GM23338 (cell line): ENCODE data around the gene WDR5B. TPM values are rescaled to one million over a fixed set of nuclear protein-coding genes. Genes with fewer than 3 reads are reported as not detected.

ENCODE experiments used
- ATAC-seq: fragments of 200-7000 bp; cut with Tn5 transposase; 3 replicates; pipeline ENCODE4 v1.9.1; 2020
- DNase-seq: peaks from one replicate; pipeline ENCODE4 v3.0.0-alpha.2; 2015; ENCODE audit warnings: low spot score
- H2AFZ ChIP-seq: fragments of 200-600 bp; sonication (generic); 2 replicates; pipeline ENCODE4 v1.8.0; 2016; ENCODE audit warnings: antibody characterized with exemption, mild to moderate bottlenecking, moderate library complexity
- H3F3A ChIP-seq: fragments of 200-600 bp; sonication (generic); replicated peaks from 2 replicates; pipeline ENCODE4 v1.8.0; 2017; ENCODE audit warnings: antibody characterized with exemption, mixed run types, low read depth
- H3K27ac ChIP-seq: fragments of 200-600 bp; sonication (generic); 2 replicates; pipeline ENCODE4 v1.6.1; 2016; ENCODE audit warnings: low read depth
- H3K27me3 ChIP-seq: fragments of 200-600 bp; sonication (generic); 2 replicates; pipeline ENCODE4 v1.8.0; 2016; ENCODE audit warnings: mild to moderate bottlenecking, mixed run types, moderate library complexity; ENCODE audit not compliant: insufficient read depth
- H3K36me3 ChIP-seq: fragments of 200-600 bp; sonication (generic); 2 replicates; pipeline ENCODE4 v1.8.0; 2016; ENCODE audit warnings: mild to moderate bottlenecking; ENCODE audit not compliant: insufficient read depth
- H3K4me1 ChIP-seq: fragments of 200-600 bp; sonication (generic); 2 replicates; pipeline ENCODE4 v1.8.0; 2016; ENCODE audit warnings: mild to moderate bottlenecking, moderate library complexity; ENCODE audit not compliant: insufficient read depth
- H3K4me2 ChIP-seq: fragments of 200-600 bp; sonication (generic); 2 replicates; pipeline ENCODE4 v1.7.1; 2017; ENCODE audit warnings: mixed run types
- H3K4me3 ChIP-seq: fragments of 200-600 bp; sonication (generic); 2 replicates; pipeline ENCODE4 v1.6.1; 2016; ENCODE audit warnings: mixed run types
- H3K79me2 ChIP-seq: fragments of 200-600 bp; sonication (generic); replicated peaks from 2 replicates; pipeline ENCODE4 v1.8.0; 2017; ENCODE audit warnings: mild to moderate bottlenecking; ENCODE audit not compliant: insufficient read depth
- H3K9me2 ChIP-seq: fragments of 200-600 bp; sonication (generic); 2 replicates; pipeline ENCODE4 v1.8.0; 2017; ENCODE audit not compliant: insufficient read depth
- H4K20me1 ChIP-seq: fragments of 200-600 bp; sonication (generic); replicated peaks from 2 replicates; pipeline ENCODE4 v1.8.0; 2017; ENCODE audit warnings: mild to moderate bottlenecking; ENCODE audit not compliant: insufficient read depth
- H3K27ac Mint-ChIP-seq: 2 replicates; pipeline ENCODE4 v1.8.0; 2020; ENCODE audit warnings: inconsistent platforms, mild to moderate bottlenecking, moderate library complexity, mixed read lengths
- H3K27me3 Mint-ChIP-seq: 3 replicates; pipeline ENCODE4 v1.8.0; 2022; ENCODE audit warnings: low read depth, mild to moderate bottlenecking, moderate library complexity, mixed read lengths, inconsistent platforms; ENCODE audit not compliant: insufficient read depth, poor library complexity
- H3K36me3 Mint-ChIP-seq: 3 replicates; pipeline ENCODE4 v1.8.0; 2021; ENCODE audit warnings: low read depth, mild to moderate bottlenecking, inconsistent platforms, moderate library complexity, mixed read lengths
- H3K4me1 Mint-ChIP-seq: 3 replicates; pipeline ENCODE4 v1.8.0; 2020; ENCODE audit warnings: mild to moderate bottlenecking, inconsistent platforms, mixed read lengths
- H3K4me3 Mint-ChIP-seq: 3 replicates; pipeline ENCODE4 v1.8.0; 2021; ENCODE audit warnings: moderate library complexity, mild to moderate bottlenecking, inconsistent platforms, mixed read lengths
- H3K9me3 Mint-ChIP-seq: 3 replicates; pipeline ENCODE4 v1.8.0; 2020; ENCODE audit warnings: moderate library complexity, mild to moderate bottlenecking, inconsistent platforms, mixed read lengths
- CREB1 ChIP-seq: fragments of 250-450 bp; sonication (Bioruptor Pico); IDR thresholded peaks from 2 replicates; pipeline ENCODE4 v1.5.0; 2020; ENCODE audit warnings: low read depth, mild to moderate bottlenecking, moderate library complexity
- EZH2 ChIP-seq: fragments of 200-600 bp; sonication (generic); IDR thresholded peaks from one replicate; pipeline ENCODE4 v1.8.0; 2017; ENCODE audit warnings: antibody characterized with exemption, mild to moderate bottlenecking, low read depth; ENCODE audit not compliant: unreplicated experiment
- EZH2phosphoT487 ChIP-seq: fragments of 200-600 bp; sonication (generic); IDR thresholded peaks from one replicate; pipeline ENCODE4 v1.8.1; 2018; ENCODE audit warnings: antibody characterized with exemption; ENCODE audit not compliant: unreplicated experiment
- JUNB ChIP-seq: IDR thresholded peaks from one replicate; pipeline ENCODE4 v1.6.1; 2016; ENCODE audit warnings: antibody characterized with exemption; ENCODE audit not compliant: unreplicated experiment
- NANOG ChIP-seq: IDR thresholded peaks from 2 replicates; pipeline ENCODE4 v1.6.1; 2016; ENCODE audit warnings: antibody characterized with exemption, borderline replicate concordance
- POLR2AphosphoS5 ChIP-seq: IDR thresholded peaks from 2 replicates; pipeline ENCODE4 v1.6.1; 2016; ENCODE audit warnings: antibody characterized with exemption, low read depth
- STAT1 ChIP-seq: IDR thresholded peaks from one replicate; pipeline ENCODE4 v1.6.1; 2016; ENCODE audit warnings: antibody characterized with exemption; ENCODE audit not compliant: unreplicated experiment
- ZNF114 ChIP-seq: fragments of 250-450 bp; sonication (Bioruptor Pico); IDR thresholded peaks from 2 replicates; pipeline ENCODE4 v1.5.0; 2020; ENCODE audit warnings: mild to moderate bottlenecking, moderate library complexity
- ZNF331 ChIP-seq: fragments of 250-450 bp; sonication (Bioruptor Pico); IDR thresholded peaks from 2 replicates; pipeline ENCODE4 v1.5.0; 2020; ENCODE audit warnings: low read depth, mild to moderate bottlenecking, moderate library complexity
- polyA plus RNA-seq: library from polyadenylated mRNA; unstranded; fragments of >200 nt; fragmentation: Nextera tagmentation; extraction: Ambion mirVana; gene quantifications from 2 replicates; pipeline ENCODE4 v1.2.1, GENCODE V29; 2016
- total RNA-seq: library from RNA; depleted of rRNA; stranded (reverse); fragments of >200 nt; shearing (Covaris generic); gene quantifications from 2 replicates; pipeline ENCODE4 v1.2.3, GENCODE V29; 2014
- TF ChIP-seq, protein P1 (sequence below): IDR thresholded peaks from one replicate; pipeline ENCODE4 v1.6.1; 2018; ENCODE audit warnings: antibody characterized with exemption; ENCODE audit not compliant: unreplicated experiment
- TF ChIP-seq, protein P2 (sequence below), 2 experiments: fragments of 200-600 bp in 1 of 2; sonication (generic) in 1 of 2; conservative IDR thresholded peaks; 2 replicates each; pipeline versions ENCODE4 v1.5.1 to v1.6.1; 2016 to 2017; ENCODE audit warnings: antibody characterized with exemption in 2 of 2, low read depth in 2 of 2, mild to moderate bottlenecking in 2 of 2, moderate library complexity in 1 of 2
- TF ChIP-seq, protein P3 (sequence below): fragments of 250-450 bp; sonication (Bioruptor Pico); IDR thresholded peaks from 2 replicates; pipeline ENCODE4 v1.5.0; 2020; ENCODE audit warnings: mild to moderate bottlenecking, moderate library complexity
- TF ChIP-seq, protein P4 (sequence below): IDR thresholded peaks from 2 replicates; pipeline ENCODE4 v1.6.1; 2016; ENCODE audit warnings: antibody characterized with exemption

The WDR5B gene
- total and polyA plus RNA-seq, 2 experiments from 2014 or later: 0.81 to 2.7 TPM

DNA sequence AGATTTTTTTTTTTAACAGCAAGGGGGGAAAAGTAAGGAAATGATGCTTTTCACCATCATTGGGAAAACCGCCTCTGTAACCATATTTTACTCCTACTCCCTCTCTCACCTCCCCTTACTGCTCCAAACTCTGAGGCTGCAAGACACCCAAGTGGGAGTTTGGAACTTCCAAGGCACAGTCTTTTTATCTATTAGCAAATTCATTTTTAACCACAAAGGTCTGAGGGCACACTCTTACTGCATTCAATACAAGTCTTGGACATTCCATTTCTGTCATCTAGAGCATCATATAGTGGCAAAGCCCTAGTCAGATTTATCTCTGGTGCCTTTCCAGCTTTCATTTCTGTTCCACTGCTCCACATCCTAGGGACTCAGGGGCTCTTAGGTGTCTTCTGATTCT is 18.7 kb downstream of the WDR5B start:
- no peaks in the 10 kb centered on the region for H3K36me3 Mint-ChIP-seq
- Histone ChIP-seq H3K79me2 (0 out of 2 replicates have a peak, but pooled peaks cover 4% of the 10 kb centered on the region), H3K9me2 (no peaks in the 10 kb centered on the region), H3K4me3 (no peak overlapping the region), H2AFZ (no peak overlapping the region), H3K4me1 (peaks cover 5% of the 10 kb centered on the region; the same call in 1 of the 2 replicates), H3K27me3 (no peaks in the 10 kb centered on the region), H3K4me2 (no peak overlapping the region), H4K20me1 (no peaks in the 10 kb centered on the region), H3K27ac (no peak overlapping the region), H3K36me3 (no peaks in the 10 kb centered on the region), H3F3A (no peaks in the 10 kb centered on the region)
- no peak for DNase-seq
- H3K4me3 Mint-ChIP-seq: no peak overlapping the region
- no peak for TF ChIP-seq EZH2phosphoT487
- TF ChIP-seq ZNF114 (CRISPR knock-in tag): no peak
- no peak for TF ChIP-seq JUNB
- no peak for TF ChIP-seq NANOG
- no peak for TF ChIP-seq ZNF331 (CRISPR knock-in tag)
- TF ChIP-seq EZH2: no peak
- TF ChIP-seq POLR2AphosphoS5: no peak
- TF ChIP-seq CREB1: no peak
- no peak for TF ChIP-seq STAT1
- TF ChIP-seq, protein P1, sequence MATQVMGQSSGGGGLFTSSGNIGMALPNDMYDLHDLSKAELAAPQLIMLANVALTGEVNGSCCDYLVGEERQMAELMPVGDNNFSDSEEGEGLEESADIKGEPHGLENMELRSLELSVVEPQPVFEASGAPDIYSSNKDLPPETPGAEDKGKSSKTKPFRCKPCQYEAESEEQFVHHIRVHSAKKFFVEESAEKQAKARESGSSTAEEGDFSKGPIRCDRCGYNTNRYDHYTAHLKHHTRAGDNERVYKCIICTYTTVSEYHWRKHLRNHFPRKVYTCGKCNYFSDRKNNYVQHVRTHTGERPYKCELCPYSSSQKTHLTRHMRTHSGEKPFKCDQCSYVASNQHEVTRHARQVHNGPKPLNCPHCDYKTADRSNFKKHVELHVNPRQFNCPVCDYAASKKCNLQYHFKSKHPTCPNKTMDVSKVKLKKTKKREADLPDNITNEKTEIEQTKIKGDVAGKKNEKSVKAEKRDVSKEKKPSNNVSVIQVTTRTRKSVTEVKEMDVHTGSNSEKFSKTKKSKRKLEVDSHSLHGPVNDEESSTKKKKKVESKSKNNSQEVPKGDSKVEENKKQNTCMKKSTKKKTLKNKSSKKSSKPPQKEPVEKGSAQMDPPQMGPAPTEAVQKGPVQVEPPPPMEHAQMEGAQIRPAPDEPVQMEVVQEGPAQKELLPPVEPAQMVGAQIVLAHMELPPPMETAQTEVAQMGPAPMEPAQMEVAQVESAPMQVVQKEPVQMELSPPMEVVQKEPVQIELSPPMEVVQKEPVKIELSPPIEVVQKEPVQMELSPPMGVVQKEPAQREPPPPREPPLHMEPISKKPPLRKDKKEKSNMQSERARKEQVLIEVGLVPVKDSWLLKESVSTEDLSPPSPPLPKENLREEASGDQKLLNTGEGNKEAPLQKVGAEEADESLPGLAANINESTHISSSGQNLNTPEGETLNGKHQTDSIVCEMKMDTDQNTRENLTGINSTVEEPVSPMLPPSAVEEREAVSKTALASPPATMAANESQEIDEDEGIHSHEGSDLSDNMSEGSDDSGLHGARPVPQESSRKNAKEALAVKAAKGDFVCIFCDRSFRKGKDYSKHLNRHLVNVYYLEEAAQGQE: no peak
- TF ChIP-seq, protein P2, sequence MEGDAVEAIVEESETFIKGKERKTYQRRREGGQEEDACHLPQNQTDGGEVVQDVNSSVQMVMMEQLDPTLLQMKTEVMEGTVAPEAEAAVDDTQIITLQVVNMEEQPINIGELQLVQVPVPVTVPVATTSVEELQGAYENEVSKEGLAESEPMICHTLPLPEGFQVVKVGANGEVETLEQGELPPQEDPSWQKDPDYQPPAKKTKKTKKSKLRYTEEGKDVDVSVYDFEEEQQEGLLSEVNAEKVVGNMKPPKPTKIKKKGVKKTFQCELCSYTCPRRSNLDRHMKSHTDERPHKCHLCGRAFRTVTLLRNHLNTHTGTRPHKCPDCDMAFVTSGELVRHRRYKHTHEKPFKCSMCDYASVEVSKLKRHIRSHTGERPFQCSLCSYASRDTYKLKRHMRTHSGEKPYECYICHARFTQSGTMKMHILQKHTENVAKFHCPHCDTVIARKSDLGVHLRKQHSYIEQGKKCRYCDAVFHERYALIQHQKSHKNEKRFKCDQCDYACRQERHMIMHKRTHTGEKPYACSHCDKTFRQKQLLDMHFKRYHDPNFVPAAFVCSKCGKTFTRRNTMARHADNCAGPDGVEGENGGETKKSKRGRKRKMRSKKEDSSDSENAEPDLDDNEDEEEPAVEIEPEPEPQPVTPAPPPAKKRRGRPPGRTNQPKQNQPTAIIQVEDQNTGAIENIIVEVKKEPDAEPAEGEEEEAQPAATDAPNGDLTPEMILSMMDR (conservative IDR thresholded peaks at IDR 0.05; ENCODE audit: low read depth in 2 of 2): no peak
- TF ChIP-seq, protein P3, sequence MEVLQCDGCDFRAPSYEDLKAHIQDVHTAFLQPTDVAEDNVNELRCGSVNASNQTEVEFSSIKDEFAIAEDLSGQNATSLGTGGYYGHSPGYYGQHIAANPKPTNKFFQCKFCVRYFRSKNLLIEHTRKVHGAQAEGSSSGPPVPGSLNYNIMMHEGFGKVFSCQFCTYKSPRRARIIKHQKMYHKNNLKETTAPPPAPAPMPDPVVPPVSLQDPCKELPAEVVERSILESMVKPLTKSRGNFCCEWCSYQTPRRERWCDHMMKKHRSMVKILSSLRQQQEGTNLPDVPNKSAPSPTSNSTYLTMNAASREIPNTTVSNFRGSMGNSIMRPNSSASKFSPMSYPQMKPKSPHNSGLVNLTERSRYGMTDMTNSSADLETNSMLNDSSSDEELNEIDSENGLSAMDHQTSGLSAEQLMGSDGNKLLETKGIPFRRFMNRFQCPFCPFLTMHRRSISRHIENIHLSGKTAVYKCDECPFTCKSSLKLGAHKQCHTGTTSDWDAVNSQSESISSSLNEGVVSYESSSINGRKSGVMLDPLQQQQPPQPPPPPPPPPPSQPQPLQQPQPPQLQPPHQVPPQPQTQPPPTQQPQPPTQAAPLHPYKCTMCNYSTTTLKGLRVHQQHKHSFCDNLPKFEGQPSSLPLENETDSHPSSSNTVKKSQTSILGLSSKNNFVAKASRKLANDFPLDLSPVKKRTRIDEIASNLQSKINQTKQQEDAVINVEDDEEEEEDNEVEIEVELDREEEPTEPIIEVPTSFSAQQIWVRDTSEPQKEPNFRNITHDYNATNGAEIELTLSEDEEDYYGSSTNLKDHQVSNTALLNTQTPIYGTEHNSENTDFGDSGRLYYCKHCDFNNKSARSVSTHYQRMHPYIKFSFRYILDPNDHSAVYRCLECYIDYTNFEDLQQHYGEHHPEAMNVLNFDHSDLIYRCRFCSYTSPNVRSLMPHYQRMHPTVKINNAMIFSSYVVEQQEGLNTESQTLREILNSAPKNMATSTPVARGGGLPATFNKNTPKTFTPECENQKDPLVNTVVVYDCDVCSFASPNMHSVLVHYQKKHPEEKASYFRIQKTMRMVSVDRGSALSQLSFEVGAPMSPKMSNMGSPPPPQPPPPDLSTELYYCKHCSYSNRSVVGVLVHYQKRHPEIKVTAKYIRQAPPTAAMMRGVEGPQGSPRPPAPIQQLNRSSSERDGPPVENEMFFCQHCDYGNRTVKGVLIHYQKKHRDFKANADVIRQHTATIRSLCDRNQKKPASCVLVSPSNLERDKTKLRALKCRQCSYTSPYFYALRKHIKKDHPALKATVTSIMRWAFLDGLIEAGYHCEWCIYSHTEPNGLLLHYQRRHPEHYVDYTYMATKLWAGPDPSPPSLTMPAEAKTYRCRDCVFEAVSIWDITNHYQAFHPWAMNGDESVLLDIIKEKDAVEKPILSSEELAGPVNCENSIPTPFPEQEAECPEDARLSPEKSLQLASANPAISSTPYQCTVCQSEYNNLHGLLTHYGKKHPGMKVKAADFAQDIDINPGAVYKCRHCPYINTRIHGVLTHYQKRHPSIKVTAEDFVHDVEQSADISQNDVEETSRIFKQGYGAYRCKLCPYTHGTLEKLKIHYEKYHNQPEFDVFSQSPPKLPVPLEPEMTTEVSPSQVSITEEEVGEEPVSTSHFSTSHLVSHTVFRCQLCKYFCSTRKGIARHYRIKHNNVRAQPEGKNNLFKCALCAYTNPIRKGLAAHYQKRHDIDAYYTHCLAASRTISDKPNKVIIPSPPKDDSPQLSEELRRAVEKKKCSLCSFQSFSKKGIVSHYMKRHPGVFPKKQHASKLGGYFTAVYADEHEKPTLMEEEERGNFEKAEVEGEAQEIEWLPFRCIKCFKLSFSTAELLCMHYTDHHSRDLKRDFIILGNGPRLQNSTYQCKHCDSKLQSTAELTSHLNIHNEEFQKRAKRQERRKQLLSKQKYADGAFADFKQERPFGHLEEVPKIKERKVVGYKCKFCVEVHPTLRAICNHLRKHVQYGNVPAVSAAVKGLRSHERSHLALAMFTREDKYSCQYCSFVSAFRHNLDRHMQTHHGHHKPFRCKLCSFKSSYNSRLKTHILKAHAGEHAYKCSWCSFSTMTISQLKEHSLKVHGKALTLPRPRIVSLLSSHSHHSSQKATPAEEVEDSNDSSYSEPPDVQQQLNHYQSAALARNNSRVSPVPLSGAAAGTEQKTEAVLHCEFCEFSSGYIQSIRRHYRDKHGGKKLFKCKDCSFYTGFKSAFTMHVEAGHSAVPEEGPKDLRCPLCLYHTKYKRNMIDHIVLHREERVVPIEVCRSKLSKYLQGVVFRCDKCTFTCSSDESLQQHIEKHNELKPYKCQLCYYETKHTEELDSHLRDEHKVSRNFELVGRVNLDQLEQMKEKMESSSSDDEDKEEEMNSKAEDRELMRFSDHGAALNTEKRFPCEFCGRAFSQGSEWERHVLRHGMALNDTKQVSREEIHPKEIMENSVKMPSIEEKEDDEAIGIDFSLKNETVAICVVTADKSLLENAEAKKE (CRISPR knock-in tag): no peak
- TF ChIP-seq, protein P4, sequence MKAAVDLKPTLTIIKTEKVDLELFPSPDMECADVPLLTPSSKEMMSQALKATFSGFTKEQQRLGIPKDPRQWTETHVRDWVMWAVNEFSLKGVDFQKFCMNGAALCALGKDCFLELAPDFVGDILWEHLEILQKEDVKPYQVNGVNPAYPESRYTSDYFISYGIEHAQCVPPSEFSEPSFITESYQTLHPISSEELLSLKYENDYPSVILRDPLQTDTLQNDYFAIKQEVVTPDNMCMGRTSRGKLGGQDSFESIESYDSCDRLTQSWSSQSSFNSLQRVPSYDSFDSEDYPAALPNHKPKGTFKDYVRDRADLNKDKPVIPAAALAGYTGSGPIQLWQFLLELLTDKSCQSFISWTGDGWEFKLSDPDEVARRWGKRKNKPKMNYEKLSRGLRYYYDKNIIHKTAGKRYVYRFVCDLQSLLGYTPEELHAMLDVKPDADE: no peak
- no peak overlapping the region for H3K27ac Mint-ChIP-seq
- no peak for ATAC-seq
- H3K4me1 Mint-ChIP-seq: peaks cover 6% of the 10 kb centered on the region
- H3K9me3 Mint-ChIP-seq: no peaks in the 10 kb centered on the region; the same call in 1 of the 3 replicates
- no peaks in the 10 kb centered on the region for H3K27me3 Mint-ChIP-seq
